ENCODE data around the gene PARP8.
"Not testable (repeated sequence)": the region's sequence is repeated elsewhere in the genome, so short reads cannot be mapped to it uniquely, and the experiment has no call there.

The PARP8 gene

DNA sequence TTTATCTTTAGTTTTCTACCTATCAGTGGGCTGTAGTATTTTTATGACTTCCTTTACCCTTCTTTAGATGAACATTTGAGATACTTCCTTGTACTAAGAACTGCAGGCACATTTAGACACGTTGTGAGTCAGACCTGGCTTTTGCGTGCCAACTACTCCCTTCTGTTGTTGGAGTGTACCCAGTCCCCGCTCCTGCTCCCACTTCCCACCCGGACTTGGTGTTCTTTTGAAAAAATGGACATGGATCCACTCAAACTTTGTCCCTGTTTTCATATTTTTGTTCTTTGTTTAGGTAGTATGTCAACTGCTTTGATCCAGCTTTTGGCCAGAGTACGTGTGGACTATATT is 60.7 kb downstream of the PARP8 start:
- no peak for DNase-seq (ENCODE audit: low spot score)

DNA sequence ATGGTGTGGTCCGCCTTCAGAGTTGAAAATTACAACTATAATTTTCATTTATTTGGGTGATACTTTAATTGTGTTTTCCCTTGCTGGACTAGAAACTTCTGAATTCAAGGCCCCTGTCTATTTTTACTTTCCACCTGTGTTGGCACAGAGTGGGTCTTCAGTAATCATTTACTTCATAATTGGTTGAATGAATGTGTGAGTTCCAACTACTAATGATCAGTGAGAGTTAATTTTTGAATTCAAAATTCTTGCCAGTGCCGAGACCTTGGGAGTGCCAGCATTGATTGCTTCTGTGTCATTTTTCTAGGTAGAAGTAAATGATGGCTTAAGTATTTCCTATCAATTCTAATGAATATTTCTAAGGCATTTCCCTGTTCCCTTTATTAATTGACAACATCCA is 61.4 kb downstream of the PARP8 start:
- no peak for DNase-seq (ENCODE audit: low spot score)

DNA sequence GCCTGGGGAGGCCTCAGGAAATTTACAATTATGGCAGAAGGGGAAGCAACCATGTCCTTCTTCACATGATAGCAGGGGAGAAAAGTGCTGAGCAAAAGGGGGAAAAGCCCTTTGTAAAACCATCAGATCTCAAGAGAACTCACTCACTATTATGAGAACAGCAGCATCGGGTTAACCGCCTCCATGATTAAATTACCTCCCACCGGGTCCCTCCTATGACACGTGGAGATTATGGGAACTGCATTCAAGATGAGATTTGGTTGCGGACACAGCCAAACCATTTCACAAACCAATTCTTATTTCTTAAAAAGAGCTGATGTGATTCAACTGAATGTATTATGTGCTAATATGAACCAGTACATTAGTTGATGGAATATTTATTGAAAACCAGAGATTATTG is 63.9 kb downstream of the PARP8 start:
- DNase-seq (ENCODE audit: low spot score), result no peak

DNA sequence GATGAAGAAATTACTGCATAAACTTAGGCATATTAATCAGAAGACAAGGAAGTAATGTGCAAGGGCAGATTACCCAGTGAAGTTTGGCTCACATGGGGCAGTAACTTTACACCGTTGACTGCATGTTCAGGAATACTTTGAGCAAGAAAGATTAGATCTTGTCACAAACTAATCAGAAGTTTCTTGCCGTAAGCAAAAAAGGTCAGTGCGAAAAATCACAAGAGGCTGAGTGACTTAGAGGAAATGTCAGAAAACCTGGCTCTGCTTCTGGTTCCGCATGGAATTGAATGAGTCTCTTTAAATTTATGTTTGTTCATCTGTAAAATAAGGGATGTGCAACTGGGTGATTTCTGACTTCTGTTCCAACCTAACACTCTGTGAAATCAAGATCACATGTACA is 64.4 kb downstream of the PARP8 start:
- DNase-seq (ENCODE audit: low spot score), result no peak

DNA sequence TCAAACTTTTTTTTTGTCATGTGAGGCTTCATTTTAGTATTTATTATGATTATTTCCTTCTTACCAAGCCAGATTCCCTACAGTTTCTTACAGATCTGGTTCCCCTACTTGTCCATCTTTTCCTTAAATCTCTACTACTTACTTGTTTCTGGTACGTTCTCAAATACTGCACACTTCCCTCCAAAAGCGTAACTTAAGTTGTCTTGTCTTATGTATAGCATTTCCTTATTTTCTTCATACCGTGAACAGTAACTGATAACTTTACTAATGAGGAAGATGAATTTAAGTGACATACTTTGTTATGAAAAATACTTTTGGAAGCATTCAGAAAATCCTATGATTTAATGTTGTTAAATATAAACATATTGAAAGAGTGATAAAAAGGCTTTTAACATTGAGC is 67.3 kb downstream of the PARP8 start:
- DNase-seq (ENCODE audit: low spot score), result no peak

DNA sequence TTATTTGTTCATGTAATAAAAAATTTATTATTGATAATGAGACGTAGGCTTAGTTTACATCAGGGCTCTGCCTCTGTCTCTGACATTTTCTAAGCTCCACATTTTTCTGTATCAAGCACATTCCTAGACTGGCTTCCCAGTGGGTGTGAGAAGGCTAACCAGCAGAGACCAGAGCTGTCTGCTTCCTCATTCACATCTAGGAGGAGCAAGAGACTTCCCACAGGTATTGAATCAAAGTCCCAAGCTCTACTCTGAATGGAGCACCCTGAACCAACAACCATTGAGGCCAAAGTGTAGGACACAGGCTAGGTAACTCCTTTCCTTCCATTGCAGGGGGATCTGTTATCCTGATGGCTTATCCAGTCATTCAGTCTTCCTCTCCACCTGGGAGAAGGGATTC is 72.4 kb downstream of the PARP8 start:
- no peak for DNase-seq (ENCODE audit: low spot score)

DNA sequence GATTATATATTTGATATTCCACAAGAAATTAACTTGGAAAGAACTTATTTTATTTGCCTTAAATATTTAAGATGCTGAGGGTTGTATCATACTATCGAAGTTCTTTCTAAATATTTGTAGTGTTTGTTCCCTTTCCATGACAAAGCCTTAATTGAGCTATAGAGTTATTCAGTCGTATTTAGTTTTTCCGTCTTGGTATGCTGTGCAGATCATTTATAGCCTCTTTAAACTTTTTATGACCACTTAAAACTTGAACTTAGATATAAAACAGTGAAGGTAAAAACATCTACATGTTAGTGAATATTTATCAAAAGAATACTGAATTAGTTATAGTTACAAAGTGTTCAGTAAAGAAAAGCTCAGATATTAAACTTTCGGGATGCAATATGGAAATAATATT is 74.4 kb downstream of the PARP8 start:
- DNase-seq (ENCODE audit: low spot score), result no peak

DNA sequence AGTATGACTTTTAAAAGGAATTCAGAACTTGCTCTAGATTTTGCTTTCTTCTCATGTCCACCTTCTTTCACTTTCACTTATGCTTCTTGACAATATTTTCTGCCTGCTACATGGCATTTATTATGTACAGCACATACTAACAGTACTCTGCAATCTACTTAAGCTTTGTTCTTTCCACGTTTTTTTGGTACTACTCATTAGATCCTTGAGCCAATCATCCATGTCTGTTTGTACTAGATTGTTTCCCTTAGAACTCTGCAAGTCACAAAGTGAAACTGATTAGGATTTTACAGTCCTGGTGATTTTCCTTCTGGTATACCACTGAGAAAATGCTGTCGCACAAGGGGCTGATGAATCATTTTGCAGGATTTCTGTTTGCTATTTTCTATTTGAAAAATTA is 78.3 kb downstream of the PARP8 start:
- no peak for DNase-seq (ENCODE audit: low spot score)

DNA sequence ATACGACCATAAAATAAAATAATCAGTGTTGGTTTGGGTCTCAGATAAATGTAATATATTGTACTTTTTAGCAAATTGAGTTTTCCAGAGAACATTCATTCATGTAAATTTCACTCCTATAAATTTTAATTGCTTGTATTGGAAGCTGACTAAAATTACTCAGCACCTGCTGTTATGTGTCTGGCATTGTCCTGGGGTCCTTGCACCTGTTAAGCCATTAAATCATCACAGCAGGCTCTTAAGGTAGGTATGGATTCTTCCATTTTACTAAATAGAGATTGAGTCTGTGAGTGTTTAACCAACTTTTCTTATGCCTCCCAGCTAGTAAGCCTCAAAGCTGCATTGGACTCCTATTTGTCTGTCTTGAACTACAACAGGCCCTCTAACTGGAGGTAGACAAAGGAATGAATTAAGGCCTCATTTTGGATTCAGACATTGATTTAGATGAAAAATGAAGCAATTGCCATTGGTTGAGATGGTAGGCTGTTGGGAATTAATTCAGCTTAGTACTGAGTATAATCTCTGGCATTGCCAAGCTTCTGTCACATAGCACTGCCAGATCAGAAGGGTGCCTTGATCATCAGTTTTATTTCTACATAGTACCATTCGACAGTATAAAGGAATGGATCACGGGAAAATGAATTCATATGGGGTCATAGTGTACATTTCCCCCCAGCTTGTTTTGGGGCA is 78.9 kb downstream of the PARP8 start:
- no peak for DNase-seq (ENCODE audit: low spot score)

DNA sequence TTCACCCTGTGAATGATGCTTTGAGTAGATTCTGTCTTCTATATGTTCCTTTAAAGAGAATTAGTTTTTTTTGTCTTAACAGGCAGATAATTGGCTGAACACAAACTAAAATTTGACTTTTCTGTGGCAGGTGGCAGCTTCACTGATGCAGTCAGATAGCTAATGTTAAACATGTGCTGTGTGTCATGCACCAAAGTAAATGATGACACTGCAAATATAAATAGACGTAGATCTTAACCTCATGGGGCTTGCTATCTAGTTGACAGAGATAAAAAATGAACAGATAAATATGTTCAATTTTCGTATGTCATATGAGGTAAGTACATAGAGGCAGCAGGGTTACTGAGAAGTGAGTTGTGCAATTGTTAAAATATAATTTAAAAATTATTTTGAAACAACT is 82.7 kb downstream of the PARP8 start:
- no peak for DNase-seq (ENCODE audit: low spot score)

DNA sequence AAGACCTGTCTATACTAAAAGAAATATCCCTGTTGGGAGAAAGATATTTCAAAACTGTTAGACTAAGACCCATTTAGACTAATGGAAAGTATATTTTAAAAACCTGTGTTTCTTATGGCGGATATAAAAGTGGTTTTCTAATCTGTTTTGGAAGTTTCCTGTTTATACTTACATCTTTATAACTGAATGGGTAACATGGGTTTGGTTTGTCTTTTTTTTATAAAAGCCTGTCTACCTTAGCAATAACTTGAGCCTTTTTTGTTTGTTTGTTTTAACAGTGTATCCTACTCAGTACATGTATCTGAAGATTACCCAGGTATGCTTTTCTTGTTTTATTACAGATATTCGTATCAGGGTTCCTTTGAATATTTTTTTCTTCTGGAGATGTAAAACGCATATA is 83.4 kb downstream of the PARP8 start:
- DNase-seq (ENCODE audit: low spot score), result no peak

DNA sequence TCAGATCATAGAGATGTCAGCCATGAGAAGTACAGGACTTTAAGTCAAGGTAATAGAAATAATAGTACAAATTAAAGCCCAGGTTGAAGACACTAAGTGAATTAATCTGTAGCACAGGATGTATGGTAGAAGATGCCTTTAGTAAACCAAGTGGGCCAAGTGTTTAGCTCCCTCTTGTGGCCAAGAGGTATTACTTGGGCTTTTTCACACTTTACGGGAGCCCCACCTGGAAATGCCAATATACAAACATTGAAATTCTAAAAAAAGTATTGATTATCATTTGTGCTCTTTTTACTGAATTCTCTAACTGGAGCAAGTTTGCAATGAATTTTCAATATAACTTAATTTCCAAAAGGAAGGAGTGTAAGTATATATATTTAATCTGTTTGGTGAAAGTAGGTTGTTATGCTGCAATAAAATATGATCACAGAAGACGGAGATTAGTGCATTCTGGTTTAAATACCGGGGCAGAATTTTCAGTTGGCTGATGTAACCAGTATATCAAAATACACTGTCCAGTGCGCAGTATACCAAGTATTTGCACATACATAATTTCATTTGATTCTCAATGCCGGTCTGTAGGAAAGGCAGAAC is 84.7 kb downstream of the PARP8 start:
- peak; percentile 52 for DNase-seq (ENCODE audit: low spot score)

DNA sequence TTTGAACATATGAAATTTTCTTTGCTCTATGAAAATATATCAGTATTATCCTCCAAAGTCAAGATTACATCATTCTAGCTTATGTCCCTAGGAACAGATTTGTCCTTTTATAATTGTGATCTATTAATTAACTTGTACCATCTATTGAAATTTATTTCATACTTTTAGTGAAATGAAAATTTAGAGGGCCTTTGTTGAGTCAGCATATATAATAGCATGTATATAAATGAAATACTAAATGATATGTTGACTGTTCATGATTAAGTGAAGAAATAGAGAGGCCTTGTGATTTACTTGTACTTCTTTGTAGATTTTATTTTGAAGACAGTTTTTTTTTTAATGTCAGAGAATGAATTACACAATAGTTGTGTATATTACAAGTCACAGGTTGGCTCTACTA is 86.4 kb downstream of the PARP8 start:
- DNase-seq (ENCODE audit: low spot score), result no peak

DNA sequence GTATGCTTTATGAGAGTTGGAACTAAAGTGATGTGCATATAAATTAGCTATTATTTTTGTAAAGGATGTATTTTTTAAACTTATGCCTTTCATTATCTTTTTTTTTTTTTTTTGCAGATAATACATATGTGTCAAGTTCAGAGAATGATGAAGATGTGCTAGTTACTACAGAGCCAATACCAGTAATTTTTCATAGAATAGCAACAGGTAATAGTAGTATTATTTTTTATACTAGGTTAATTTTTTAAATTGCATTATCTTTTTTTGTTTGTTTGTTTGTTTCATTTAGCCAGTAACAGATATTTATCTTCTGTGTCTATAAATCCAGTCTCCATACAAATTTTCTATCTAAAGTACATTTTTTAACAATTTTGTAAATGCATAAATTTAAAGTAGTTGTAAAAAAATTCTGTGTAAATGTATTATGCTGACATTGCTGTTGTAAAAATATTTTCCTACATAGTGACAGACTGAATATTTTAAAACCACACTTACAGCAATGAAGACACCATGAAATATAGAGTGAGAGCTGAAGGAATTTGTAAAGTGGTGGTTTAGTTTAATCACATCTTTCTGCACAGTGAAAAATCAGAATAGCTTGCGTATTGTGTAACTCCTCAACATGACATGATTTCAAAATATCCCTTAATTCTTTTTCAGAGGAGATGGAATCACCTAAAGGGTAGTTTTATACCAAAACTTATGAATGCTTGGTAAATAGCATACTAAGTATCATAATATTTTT is 93.3 kb downstream of the PARP8 start:
- no peak for DNase-seq (ENCODE audit: low spot score)

DNA sequence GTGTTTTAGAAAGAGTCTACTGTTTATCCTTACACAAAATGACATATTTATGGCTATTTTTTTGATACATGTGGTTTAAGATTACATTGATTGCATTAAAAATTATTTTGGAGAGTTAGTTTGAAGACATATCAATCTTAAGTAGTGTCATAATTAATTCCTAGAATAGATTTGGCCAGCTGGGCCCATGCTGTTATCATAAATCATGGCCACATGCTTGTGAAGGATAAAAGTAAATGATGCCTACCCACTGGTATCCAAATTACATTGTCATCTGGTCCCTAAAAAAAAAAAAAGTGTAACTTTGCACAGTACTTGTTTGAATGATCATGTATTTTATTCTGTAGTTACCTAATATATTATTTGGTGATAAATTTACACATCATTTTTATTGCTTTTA is 96.9 kb downstream of the PARP8 start:
- DNase-seq (ENCODE audit: low spot score), result no peak

DNA sequence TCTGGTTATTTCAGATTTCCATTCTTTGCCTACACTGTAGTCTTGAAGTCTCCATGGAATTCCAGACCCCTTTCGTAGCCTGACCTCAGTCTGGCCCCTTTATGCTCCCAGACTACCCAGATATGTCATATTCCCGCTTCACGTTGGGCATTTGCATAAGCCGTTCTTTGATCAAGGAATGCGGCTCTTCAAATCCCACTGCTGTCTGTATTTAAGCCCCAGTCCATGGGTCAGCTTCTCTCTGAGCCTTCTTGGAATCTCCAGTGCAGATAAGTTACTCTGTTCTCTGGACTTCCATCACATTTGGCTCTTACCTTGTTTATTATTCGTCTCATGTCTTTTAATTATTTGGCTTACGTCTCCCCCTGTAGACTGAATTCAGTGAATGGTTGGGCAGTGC is 97.4 kb downstream of the PARP8 start:
- no peak for DNase-seq (ENCODE audit: low spot score)

DNA sequence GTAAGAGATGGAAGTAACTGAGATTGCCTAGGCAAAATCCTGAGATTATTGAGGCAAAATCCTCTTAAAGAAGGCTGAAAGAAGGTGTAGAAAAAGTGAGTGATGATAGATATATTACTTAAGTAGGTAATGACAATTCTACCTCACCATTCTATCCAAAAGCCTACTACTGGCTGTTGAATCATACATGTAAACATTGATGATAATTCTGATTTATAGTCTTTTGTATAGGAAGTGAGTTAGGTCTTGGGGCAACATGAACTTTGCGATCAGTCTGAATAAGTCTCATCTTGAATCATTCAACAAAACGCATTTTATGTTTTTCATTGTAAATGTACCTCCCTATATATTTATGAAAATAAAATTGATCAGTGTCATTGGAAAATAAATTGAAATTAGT is 99.6 kb downstream of the PARP8 start:
- no peak for DNase-seq (ENCODE audit: low spot score)

DNA sequence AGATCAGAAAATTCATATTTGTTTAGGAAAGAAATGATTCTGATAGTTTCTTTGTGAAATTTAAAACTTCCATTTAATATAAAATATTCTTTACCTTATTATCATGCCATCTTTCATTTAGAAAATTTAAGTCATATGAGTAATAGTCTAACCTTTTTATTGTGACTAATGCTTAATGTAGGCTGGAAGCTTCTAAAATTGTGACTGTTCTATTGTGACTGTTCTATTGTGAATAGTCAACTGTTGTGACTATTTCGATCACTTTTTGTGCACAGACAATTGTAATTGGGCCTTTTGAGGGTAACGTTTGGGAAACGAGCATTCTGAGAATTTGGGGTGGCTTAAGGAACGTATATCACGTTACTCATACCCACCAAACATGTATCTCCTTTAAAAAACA is 100.0 kb downstream of the PARP8 start:
- no peak for DNase-seq (ENCODE audit: low spot score)

DNA sequence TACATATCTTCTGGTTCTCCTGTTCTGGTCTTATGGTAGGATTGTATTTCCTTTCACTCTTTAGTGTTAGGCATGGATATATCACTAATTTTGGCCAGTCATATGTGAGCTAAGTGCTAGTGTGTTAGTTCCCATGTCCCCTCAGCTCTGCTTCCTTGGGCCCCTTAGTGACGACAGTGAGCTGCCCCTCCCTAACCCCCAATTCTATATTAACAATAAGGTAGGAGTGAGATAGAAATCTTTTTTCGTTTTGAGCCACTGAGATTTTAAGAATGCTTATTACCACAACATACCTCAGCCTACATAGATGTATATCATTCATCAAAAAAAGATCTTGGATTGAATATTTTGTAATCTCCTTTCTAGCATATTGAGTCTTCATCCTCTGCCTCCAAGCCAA is 100.5 kb downstream of the PARP8 start:
- DNase-seq (ENCODE audit: low spot score), result no peak

DNA sequence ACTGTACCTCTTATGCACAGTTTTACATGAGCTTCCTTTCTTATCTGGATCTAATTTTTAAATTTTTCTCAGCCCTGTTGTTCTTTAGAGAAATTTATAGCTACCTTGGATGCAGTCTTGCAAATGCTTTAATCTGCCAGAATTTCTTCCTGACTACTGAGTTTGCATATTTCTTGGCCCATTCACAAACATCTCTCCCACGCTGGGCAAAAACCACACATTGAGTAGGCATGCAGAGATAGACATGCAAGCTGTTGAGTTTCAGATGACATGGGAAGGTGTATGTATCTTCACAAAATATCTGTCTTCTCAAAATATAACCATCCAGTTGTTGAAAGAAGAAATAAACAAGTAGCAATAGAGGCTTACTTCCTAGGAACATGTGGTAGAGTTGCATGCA is 101.2 kb downstream of the PARP8 start:
- no peak for DNase-seq (ENCODE audit: low spot score)

DNA sequence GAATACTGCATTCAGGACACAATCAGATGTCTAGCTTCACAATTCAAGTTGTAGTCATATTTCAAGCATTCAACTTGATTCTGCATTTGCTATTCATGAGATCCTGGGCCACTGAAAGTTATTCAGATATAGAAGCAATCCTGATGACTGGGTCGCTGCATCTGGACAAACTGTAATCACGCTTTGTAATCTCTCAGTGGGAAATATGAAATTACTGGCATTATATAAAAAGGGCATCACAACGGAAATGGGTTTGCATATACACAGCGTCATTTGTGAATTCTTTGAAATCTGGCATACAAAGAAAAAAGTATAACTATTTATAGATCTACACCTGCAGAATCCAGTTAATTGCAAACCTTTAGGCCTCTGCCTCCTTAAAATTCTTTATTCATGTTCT is 102.2 kb downstream of the PARP8 start:
- DNase-seq (ENCODE audit: low spot score), result no peak

DNA sequence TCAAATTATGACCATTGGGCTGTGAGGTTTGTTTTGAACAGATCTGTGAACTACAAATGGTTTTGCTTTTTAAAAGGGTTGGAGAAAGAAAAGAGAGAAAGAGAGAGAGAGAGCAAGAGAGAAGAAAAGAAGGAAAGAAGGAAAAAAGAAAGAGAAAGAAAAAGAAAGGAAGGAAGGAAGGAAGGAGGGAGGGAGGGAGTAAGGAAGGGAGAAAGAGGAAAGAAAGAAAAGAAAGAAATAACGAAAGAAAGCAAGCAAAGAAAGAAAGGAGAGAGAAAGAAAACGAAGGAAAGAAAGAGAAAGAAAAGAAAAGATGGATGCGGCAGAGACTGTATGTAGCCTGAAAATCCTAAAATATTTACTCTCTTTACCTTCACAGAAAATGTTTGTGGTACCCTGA is 104.0 kb downstream of the PARP8 start:
- DNase-seq (ENCODE audit: low spot score), result no peak

DNA sequence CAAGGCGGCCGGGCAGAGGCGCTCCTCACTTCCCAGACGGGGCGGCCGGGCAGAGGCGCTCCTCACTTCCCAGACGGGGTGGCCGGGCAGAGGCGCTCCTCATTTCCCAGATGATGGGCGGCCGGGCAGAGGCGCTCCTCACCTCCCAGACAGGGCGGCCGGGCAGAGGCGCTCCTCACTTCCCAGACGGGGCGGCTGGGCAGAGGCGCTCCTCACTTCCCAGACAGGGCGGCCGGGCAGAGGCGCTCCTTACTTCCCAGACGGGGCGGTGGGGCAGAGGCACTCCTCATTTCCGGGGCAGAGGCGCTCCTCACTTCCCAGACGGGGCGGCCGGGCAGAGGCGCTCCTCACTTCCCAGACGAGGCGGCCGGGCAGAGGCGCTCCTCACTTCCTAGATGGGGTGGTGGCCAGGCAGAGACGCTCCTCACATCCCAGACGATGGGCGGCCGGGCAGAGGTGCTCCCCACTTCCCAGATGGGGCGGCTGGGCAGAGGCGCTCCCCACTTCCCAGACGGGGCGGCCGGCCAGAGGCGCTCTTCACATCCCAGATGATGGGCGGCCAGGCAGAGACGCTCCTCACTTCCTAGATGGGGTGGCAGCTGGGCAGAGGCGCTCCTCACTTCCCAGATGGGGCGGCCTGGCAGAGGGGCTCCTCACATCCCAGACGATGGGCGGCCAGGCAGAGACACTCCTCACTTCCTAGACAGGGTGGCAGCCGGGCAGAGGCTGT is 108.2 kb downstream of the PARP8 start:
- DNase-seq (ENCODE audit: low spot score), result not testable (repeated sequence)

Data from germinal center (tissue), 1 donor.